Measurements from ENCODE around the gene SLCO4A1. TPM values are rescaled to one million over a fixed set of nuclear protein-coding genes. Genes with fewer than 3 reads are reported as not detected.
"Not testable (repeated sequence)": the region's sequence is repeated elsewhere in the genome, so short reads cannot be mapped to it uniquely, and the experiment has no call there.

Gene SLCO4A1
- total RNA-seq, 1 donor from 2014 or later = 38.6 TPM

DNA sequence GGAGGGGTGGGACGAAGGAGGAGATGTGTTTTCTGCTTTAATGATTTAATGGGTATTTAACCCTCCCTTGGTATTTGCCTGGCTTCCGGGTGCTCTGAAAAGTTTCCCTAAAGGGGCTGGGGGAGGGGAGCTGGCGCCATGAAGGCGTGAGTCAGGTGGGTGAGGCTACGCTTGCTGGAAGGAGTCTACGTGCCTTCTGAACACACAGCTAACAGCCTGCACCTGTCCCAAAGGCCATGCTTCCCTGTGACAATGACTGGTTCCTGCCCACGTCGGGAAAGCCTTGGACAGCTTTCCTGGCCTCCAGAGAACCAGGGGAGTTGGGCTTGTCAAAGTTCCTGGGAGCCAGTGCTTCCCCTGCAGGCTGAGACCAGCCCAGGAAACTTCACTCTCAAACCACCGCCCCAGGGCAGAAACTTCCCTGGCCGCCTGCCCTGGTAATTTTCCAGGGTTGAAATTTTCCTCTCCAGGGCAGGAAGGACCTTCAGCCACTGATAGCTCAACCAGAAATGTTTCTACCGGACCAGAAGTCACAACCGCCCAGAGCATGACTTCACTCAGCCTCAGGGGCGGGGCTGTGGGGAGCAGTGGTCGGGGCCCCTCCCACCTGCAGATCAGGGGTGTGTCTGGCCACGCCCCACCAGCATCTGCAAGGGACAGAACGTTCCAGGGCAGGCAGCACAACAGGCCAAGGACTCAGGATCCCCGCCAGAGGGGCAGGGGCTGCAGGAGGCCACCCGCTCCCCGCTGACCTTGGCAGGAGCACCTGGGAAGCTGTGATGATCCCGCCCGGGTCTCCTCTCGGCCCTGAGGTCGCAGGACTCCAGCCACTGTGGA is 18.6 kb upstream of the SLCO4A1 start:
- no peaks in the 10 kb centered on the region for H3K36me3 ChIP-seq (ENCODE audit: control insufficient read depth, insufficient read depth, low read length)
- no peaks in the 10 kb centered on the region for H3K27me3 ChIP-seq (ENCODE audit: control insufficient read depth, insufficient read depth, low read length)
- DNase-seq (ENCODE audit: low read depth) = peak; percentile 78
- H3K4me3 ChIP-seq (ENCODE audit: low read depth, low read length) = no peak overlapping the region
- TF ChIP-seq, protein P1, sequence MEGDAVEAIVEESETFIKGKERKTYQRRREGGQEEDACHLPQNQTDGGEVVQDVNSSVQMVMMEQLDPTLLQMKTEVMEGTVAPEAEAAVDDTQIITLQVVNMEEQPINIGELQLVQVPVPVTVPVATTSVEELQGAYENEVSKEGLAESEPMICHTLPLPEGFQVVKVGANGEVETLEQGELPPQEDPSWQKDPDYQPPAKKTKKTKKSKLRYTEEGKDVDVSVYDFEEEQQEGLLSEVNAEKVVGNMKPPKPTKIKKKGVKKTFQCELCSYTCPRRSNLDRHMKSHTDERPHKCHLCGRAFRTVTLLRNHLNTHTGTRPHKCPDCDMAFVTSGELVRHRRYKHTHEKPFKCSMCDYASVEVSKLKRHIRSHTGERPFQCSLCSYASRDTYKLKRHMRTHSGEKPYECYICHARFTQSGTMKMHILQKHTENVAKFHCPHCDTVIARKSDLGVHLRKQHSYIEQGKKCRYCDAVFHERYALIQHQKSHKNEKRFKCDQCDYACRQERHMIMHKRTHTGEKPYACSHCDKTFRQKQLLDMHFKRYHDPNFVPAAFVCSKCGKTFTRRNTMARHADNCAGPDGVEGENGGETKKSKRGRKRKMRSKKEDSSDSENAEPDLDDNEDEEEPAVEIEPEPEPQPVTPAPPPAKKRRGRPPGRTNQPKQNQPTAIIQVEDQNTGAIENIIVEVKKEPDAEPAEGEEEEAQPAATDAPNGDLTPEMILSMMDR (IDR thresholded peaks at IDR 0.05; ENCODE audit: insufficient read depth, low read length, poor library complexity, severe bottlenecking) = no peak

DNA sequence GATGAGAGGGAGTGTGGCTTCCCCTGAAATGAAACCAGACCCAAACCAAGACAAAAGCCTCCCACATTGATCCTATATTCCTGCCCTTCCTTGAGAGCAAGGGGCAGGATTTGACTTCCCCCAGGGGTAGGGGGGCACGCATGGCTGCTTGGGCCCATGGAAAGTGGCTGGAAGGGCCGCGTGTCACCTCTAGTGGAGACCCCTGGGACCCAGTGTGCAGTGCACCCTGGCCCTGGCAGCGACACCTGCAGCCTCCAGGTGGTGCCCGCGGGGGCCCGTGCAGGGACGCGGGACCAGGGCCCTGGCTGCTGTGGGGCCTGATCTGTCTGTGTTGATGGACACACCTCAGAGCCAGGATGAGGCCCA is 18.0 kb upstream of the SLCO4A1 start:
- no peaks in the 10 kb centered on the region for H3K27me3 ChIP-seq (ENCODE audit: control insufficient read depth, insufficient read depth, low read length)
- TF ChIP-seq, protein P1 (IDR thresholded peaks at IDR 0.05; ENCODE audit: insufficient read depth, low read length, poor library complexity, severe bottlenecking) = peak; percentile 35
- H3K4me3 ChIP-seq (ENCODE audit: low read depth, low read length) = no peak overlapping the region
- no peak for DNase-seq (ENCODE audit: low read depth)
- H3K36me3 ChIP-seq (ENCODE audit: control insufficient read depth, insufficient read depth, low read length) = no peaks in the 10 kb centered on the region

DNA sequence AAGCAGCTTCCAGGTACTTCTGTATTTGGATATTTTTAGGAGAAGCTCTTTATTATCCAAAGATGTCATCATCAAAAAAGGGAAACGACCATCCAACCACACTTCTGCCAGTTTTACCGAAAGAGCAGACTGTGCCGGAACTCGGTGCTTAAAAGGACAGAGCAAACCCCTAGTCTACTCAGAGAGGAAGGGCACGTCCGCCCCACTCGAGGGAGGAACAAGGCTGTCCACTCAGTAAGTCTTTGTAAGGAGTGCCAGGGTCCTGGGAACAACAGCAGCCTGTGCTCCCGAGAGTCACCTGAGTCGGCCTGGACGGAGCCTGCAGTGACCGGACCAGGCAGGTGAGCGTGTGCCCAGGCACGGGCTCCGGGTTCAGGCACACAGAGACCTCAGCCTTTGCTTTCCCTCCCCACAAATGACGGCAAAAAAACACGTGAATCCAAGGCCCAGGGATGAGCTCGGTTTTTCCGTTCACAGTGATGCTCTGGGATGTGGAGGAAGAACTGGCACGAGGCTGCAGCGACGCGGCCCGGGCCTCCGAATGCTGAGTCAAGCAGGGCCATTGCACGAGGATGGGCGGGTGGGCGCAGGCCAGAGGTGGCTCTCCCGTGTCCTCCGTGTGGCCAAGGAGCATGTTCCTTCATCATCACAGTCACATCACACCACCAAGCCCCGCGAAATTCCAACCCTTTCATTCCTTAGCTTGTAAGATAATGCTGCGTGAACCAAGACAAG is 17.4 kb upstream of the SLCO4A1 start:
- Histone ChIP-seq H3K36me3 (ENCODE audit: control insufficient read depth, insufficient read depth, low read length) (no peaks in the 10 kb centered on the region), H3K4me3 (ENCODE audit: low read depth, low read length) (no peak overlapping the region), H3K27me3 (ENCODE audit: control insufficient read depth, insufficient read depth, low read length) (no peaks in the 10 kb centered on the region)
- TF ChIP-seq, protein P1 (IDR thresholded peaks at IDR 0.05; ENCODE audit: insufficient read depth, low read length, poor library complexity, severe bottlenecking) = no peak
- DNase-seq (ENCODE audit: low read depth) = no peak

DNA sequence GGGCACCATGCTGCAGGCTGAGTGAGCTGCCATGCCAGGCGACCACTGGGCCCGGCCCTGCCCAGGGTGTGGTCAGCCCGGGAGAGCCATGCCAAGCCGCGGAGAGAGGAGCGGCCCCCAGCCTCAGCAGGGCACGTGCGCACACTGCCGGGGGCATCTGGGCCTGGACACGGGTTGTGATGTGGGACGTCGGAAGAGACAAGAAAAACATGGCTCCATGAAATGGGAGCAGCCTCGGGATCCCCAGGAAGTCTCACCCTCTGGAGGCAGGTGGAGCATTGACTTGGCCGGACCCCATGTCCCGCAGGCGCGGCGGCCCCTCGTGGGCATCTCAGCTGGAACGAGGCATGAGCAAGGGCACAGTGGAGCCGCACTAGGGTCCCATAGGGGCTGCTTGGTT is 16.8 kb upstream of the SLCO4A1 start:
- no peaks in the 10 kb centered on the region for H3K36me3 ChIP-seq (ENCODE audit: control insufficient read depth, insufficient read depth, low read length)
- TF ChIP-seq, protein P1 (IDR thresholded peaks at IDR 0.05; ENCODE audit: insufficient read depth, low read length, poor library complexity, severe bottlenecking) = no peak
- DNase-seq (ENCODE audit: low read depth) = no peak
- H3K4me3 ChIP-seq (ENCODE audit: low read depth, low read length) = no peak overlapping the region
- no peaks in the 10 kb centered on the region for H3K27me3 ChIP-seq (ENCODE audit: control insufficient read depth, insufficient read depth, low read length)

DNA sequence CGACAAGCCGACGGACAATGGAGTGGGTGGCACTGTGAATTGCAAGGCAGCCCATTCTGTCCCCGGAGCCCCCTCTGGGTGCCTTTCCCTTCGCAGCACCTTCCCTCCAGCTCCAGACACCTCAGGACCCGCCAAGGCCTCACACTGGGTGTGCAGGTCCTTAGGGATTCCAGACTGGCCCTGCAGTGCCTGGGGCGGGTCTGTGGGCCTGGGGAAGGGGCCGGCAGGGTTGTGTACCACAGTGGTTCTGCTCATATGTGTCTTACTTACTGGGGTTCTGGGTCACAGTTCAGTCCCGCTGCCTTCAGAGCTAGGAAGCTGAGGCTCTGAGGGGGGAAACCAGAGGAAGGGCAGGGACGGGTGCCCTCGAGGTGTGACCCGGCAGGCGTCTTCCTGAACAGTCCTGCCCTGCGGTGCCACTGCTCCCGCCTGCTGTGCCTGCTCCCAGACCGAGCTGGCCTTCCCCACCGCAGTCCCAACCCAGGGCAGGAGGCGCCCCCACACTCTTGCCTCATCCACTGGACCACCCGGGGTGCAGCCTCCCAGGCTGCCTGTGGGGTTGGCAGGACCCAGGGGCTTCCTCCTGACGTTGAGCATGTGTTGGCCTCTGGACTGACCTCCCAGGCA is 16.3 kb upstream of the SLCO4A1 start:
- Histone ChIP-seq H3K27me3 (ENCODE audit: control insufficient read depth, insufficient read depth, low read length) (no peaks in the 10 kb centered on the region), H3K36me3 (ENCODE audit: control insufficient read depth, insufficient read depth, low read length) (no peaks in the 10 kb centered on the region), H3K4me3 (ENCODE audit: low read depth, low read length) (no peak overlapping the region)
- no peak for DNase-seq (ENCODE audit: low read depth)
- TF ChIP-seq, protein P1 (IDR thresholded peaks at IDR 0.05; ENCODE audit: insufficient read depth, low read length, poor library complexity, severe bottlenecking) = no peak

DNA sequence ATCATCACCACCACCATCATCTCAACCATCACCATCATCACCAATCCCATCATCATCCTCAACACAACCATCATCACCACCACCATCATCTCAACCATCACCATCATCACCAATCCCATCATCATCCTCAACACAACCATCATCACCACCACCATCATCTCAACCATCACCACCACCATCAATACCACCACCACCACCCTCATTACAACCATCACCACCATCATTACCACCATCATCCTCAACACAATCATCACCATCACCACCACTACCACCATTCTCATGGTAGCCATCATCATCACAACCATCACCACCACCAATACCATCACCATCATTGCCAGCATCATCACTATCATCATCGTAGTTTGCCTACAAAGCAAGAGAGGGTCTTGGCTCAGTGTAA is 14.9 kb upstream of the SLCO4A1 start:
- not testable (repeated sequence) for H3K4me3 ChIP-seq (ENCODE audit: low read depth, low read length); H3K36me3 ChIP-seq (ENCODE audit: control insufficient read depth, insufficient read depth, low read length); H3K27me3 ChIP-seq (ENCODE audit: control insufficient read depth, insufficient read depth, low read length); DNase-seq (ENCODE audit: low read depth)

Measured in kidney epithelial cell (primary cell).